Measurements from ENCODE around the gene WRNIP1.

DNA sequence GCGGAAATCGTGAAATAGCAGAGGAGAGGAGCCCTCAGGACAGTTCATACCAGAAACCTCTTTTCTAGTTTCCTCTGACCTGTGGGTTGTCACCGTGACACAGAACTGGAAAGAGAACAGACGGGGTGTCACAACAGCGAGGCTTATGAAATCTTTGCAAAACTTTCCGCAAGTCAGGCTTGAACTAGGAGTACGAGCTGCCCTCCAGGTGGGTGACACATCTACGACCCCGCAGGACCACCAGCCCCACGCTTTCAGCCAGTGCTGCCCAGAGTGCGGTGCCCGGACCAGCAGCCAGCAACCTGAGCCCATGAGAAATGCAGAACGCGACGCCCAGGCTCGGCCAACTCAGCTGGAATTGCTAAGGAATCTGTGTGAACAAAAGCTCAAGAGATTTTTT, 30.8 kb downstream of the WRNIP1 start:
- TF ChIP-seq CTCF (IDR thresholded peaks at IDR 0.05) = no peak
- no peak for TF ChIP-seq POLR2A (IDR thresholded peaks at IDR 0.05)

Data from sigmoid colon (tissue), 3 donors.